Suprapubic skin (tissue), 3 donors: ENCODE measurements around the gene SLC50A1.

Experiments used
- CTCF ChIP-seq, 2 donors: fragments of 200-600 bp in 1 of 2; fragments of 450-650 bp in 1 of 2; sonication (generic) in 1 of 2; IDR thresholded peaks; one replicate each; pipeline ENCODE4 v1.5.1; 2016 to 2019; ENCODE audit warnings: antibody characterized with exemption in 2 of 2, mild to moderate bottlenecking in 1 of 2, moderate library complexity in 1 of 2
- POLR2A ChIP-seq, 2 donors: fragments of 450-650 bp; IDR thresholded peaks; one replicate each; pipeline ENCODE4 v1.6.1; 2017; ENCODE audit warnings: antibody characterized with exemption in 2 of 2, mild to moderate bottlenecking in 2 of 2, moderate library complexity in 2 of 2

GRCh38 chr1:155134322-155134721 is 1.3 kb upstream of the SLC50A1 start:
- TF ChIP-seq POLR2A (IDR thresholded peaks at IDR 0.05) (no peak), CTCF (IDR thresholded peaks at IDR 0.05) (no peak)
